Ovary (tissue), 3 donors: Measurements from ENCODE around the gene CETN3.

Experiments
- CTCF ChIP-seq, 3 donors: fragments of 450-650 bp in 2 of 3; fragments of 200-600 bp in 1 of 3; IDR thresholded peaks; one replicate each; pipeline versions ENCODE4 v1.5.1 to v1.8.0; 2016 to 2022; ENCODE audit warnings: antibody characterized with exemption in 3 of 3, mild to moderate bottlenecking in 1 of 3
- POLR2A ChIP-seq: fragments of 450-650 bp; IDR thresholded peaks from one replicate; pipeline ENCODE4 v1.6.1; 2017; ENCODE audit warnings: antibody characterized with exemption, mild to moderate bottlenecking, moderate library complexity
- donor health status: DM: no; HTN: no; CAD: no.

- no peak for TF ChIP-seq POLR2A
- TF ChIP-seq CTCF (IDR thresholded peaks at IDR 0.05) = no peak
Measured at GRCh38 chr5:90367879-90368278, 41.7 kb downstream of the CETN3 start.
